GM18498 (cell line): ENCODE data around the gene SMIM43.
"Not testable (repeated sequence)": the region's sequence is repeated elsewhere in the genome, so short reads cannot be mapped to it uniquely, and the experiment has no call there.

Experiments used
- ATAC-seq: cut with Tn5 transposase; IDR thresholded peaks from one replicate; pipeline ENCODE4 v1.9.1; 2021; ENCODE audit warnings: mild to moderate bottlenecking, moderate library complexity; ENCODE audit not compliant: unreplicated experiment

The SMIM43 gene

GRCh38 chr4:121784401-121784800, 19.4 kb upstream of the SMIM43 start:
- ATAC-seq: no peak

- no peak for ATAC-seq
These were observed 18.2 kb upstream of the SMIM43 start for GRCh38 chr4:121783210-121783609.

- no peak for ATAC-seq
These were observed 14.1 kb upstream of the SMIM43 start for GRCh38 chr4:121778991-121779628.

GRCh38 chr4:121777625-121778024, 12.7 kb upstream of the SMIM43 start:
- no peak for ATAC-seq

- ATAC-seq: no peak
These were observed 11.8 kb upstream of the SMIM43 start for GRCh38 chr4:121776610-121777401.

- no peak for ATAC-seq
These were observed 8.9 kb upstream of the SMIM43 start for GRCh38 chr4:121773883-121774282.

- ATAC-seq: no peak
These were observed 6.9 kb upstream of the SMIM43 start for GRCh38 chr4:121771869-121772268.

- no peak for ATAC-seq
These were observed 4.4 kb upstream of the SMIM43 start for GRCh38 chr4:121769341-121769740.

- ATAC-seq: no peak
These were observed 2.2 kb upstream of the SMIM43 start for GRCh38 chr4:121767166-121767565.

- no peak for ATAC-seq
These were observed 1.1 kb upstream of the SMIM43 start for GRCh38 chr4:121765971-121766538.

GRCh38 chr4:121765368-121765705, 373 bp upstream of the SMIM43 start:
- ATAC-seq: no peak

GRCh38 chr4:121764303-121764701, 662 bp downstream of the SMIM43 start:
- ATAC-seq: no peak

- no peak for ATAC-seq
These were observed 4.8 kb downstream of the SMIM43 start for GRCh38 chr4:121760205-121760604.

- ATAC-seq: no peak
These were observed 5.9 kb downstream of the SMIM43 start for GRCh38 chr4:121758925-121759568.

GRCh38 chr4:121752142-121752541, 12.8 kb downstream of the SMIM43 start:
- not testable (repeated sequence) for ATAC-seq

- no peak for ATAC-seq
These were observed 15.7 kb downstream of the SMIM43 start for GRCh38 chr4:121749225-121749624.

GRCh38 chr4:121742794-121743193, 22.2 kb downstream of the SMIM43 start:
- no peak for ATAC-seq

GRCh38 chr4:121741751-121742150, 23.2 kb downstream of the SMIM43 start:
- ATAC-seq: no peak

GRCh38 chr4:121740796-121741409, 24.1 kb downstream of the SMIM43 start:
- ATAC-seq: no peak

GRCh38 chr4:121739575-121739974, 25.4 kb downstream of the SMIM43 start:
- no peak for ATAC-seq

- no peak for ATAC-seq
These were observed 26.0 kb downstream of the SMIM43 start for GRCh38 chr4:121738780-121739535.
